Suprapubic skin (tissue), 4 donors: ENCODE results near the gene ZBTB44. TPM values are rescaled to one million over a fixed set of nuclear protein-coding genes. Genes with fewer than 3 reads are reported as not detected.

Experiments used
- DNase-seq, 2 donors: peaks; one replicate each; pipeline ENCODE4 v3.0.0-alpha.2; 2019; ENCODE audit warnings: low spot score in 2 of 2
- H3K27ac ChIP-seq: fragments of 200-600 bp; sonication (generic); one replicate; pipeline ENCODE4 v1.5.1; 2019
- H3K27me3 ChIP-seq: fragments of 200-600 bp; sonication (generic); one replicate; pipeline ENCODE4 v1.5.1; 2019
- H3K36me3 ChIP-seq: fragments of 200-600 bp; sonication (generic); one replicate; pipeline ENCODE4 v1.5.1; 2019
- H3K4me1 ChIP-seq: fragments of 200-600 bp; sonication (generic); one replicate; pipeline ENCODE4 v1.5.1; 2019
- H3K4me3 ChIP-seq: fragments of 200-600 bp; sonication (generic); one replicate; pipeline ENCODE4 v1.5.1; 2019; ENCODE audit warnings: mild to moderate bottlenecking
- H3K9me3 ChIP-seq: fragments of 200-600 bp; sonication (generic); one replicate; pipeline ENCODE4 v1.5.1; 2019
- CTCF ChIP-seq, 2 donors: fragments of 200-600 bp in 1 of 2; fragments of 450-650 bp in 1 of 2; sonication (generic) in 1 of 2; IDR thresholded peaks; one replicate each; pipeline ENCODE4 v1.5.1; 2016 to 2019; ENCODE audit warnings: antibody characterized with exemption in 2 of 2, mild to moderate bottlenecking in 1 of 2, moderate library complexity in 1 of 2
- EP300 ChIP-seq: sonication (generic); formaldehyde crosslinking; IDR thresholded peaks from one replicate; pipeline ENCODE4 v1.6.1; 2017; ENCODE audit warnings: antibody characterized with exemption
- POLR2A ChIP-seq, 2 donors: fragments of 450-650 bp; IDR thresholded peaks; one replicate each; pipeline ENCODE4 v1.6.1; 2017; ENCODE audit warnings: antibody characterized with exemption in 2 of 2, mild to moderate bottlenecking in 2 of 2, moderate library complexity in 2 of 2
- POLR2AphosphoS5 ChIP-seq, 3 donors: sonication (generic); formaldehyde crosslinking; IDR thresholded peaks; one replicate each; pipeline ENCODE4 v1.6.1; 2017; ENCODE audit warnings: antibody characterized with exemption in 3 of 3
- WGBS: methylation state at CpG from one replicate; pipeline ENCODE4 v1.1.5; 2018; 5-methylcytosine and 5-hydroxymethylcytosine counted together
- total RNA-seq, 4 donors: library from RNA; depleted of rRNA; stranded (reverse); fragments of >200 nt; gene quantifications; one replicate each; pipeline ENCODE4 v1.1.0, GENCODE V29; 2016

Gene ZBTB44
- total RNA-seq, 4 donors from 2014 or later: 28.7 to 89.5 (median 69.1) TPM

- Histone ChIP-seq H3K4me3 (no peak overlapping the region), H3K27ac (no peak overlapping the region), H3K36me3 (no peaks in the 10 kb centered on the region), H3K27me3 (no peaks in the 10 kb centered on the region), H3K9me3 (no peaks in the 10 kb centered on the region), H3K4me1 (peaks cover 11% of the 10 kb centered on the region)
- no peak for DNase-seq
- TF ChIP-seq EP300: no peak
- no peak for TF ChIP-seq POLR2AphosphoS5 (IDR thresholded peaks at IDR 0.05)
- TF ChIP-seq POLR2A (IDR thresholded peaks at IDR 0.05): no peak
- TF ChIP-seq CTCF (IDR thresholded peaks at IDR 0.05): no peak
- 49% methylated on average over 11 of the region's 17 CpGs for WGBS
Observed at GRCh38 chr11:130216591-130217132, 98.1 kb downstream of the ZBTB44 start.

- H3K4me1 ChIP-seq: peaks cover 11% of the 10 kb centered on the region
- H3K27ac ChIP-seq: no peak overlapping the region
- no peaks in the 10 kb centered on the region for H3K27me3 ChIP-seq
- 52% methylated on average over 4 of the region's 4 CpGs for WGBS
- no peaks in the 10 kb centered on the region for H3K9me3 ChIP-seq
- TF ChIP-seq CTCF (IDR thresholded peaks at IDR 0.05): no peak
- TF ChIP-seq EP300: no peak
- no peak for TF ChIP-seq POLR2A (IDR thresholded peaks at IDR 0.05)
- TF ChIP-seq POLR2AphosphoS5 (IDR thresholded peaks at IDR 0.05): no peak
- H3K36me3 ChIP-seq: no peaks in the 10 kb centered on the region
- no peak for DNase-seq
- no peak overlapping the region for H3K4me3 ChIP-seq
Observed at GRCh38 chr11:130216221-130216550, 98.5 kb downstream of the ZBTB44 start.

DNA sequence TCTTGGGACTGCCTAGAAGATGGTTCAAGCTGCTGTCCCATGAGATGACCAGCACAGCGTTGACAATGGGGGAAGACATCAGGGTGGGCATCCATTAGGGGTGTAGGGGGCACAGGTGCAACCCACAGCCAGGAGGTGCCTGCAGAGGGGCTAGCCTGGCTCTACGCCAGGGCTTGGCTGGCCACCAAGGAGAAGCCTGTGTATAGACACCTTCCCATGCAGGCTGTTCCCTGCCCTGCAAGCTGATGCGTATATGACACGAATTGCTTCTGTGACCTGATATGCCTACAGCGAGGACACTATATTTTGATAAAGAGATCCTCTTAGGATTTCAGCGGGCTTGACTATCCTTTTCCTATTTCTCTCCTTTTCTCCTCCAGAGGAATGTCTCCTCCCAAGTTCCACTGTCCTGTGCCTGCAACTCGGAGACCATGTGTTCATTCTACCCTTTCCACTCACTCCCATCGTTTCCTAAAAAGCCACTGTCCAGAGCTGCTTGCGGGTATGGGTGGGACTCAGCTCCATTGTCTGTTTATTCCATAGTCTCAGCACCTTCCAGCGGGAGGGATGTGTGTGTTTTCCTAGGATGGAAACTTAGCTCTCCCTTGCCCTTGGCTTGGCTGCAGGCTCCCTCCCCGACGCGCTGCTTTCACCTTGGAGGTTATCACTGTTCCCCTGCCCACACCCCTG lies 99.0 kb downstream of the ZBTB44 start:
- WGBS: 62% methylated on average over 11 of the region's 13 CpGs
- Histone ChIP-seq H3K36me3 (no peaks in the 10 kb centered on the region), H3K9me3 (no peaks in the 10 kb centered on the region), H3K4me1 (peaks cover 11% of the 10 kb centered on the region), H3K27ac (no peak overlapping the region), H3K4me3 (no peak overlapping the region), H3K27me3 (no peaks in the 10 kb centered on the region)
- no peak for DNase-seq
- TF ChIP-seq POLR2AphosphoS5 (IDR thresholded peaks at IDR 0.05): no peak
- TF ChIP-seq EP300: no peak
- no peak for TF ChIP-seq POLR2A (IDR thresholded peaks at IDR 0.05)
- no peak for TF ChIP-seq CTCF (IDR thresholded peaks at IDR 0.05)

DNA sequence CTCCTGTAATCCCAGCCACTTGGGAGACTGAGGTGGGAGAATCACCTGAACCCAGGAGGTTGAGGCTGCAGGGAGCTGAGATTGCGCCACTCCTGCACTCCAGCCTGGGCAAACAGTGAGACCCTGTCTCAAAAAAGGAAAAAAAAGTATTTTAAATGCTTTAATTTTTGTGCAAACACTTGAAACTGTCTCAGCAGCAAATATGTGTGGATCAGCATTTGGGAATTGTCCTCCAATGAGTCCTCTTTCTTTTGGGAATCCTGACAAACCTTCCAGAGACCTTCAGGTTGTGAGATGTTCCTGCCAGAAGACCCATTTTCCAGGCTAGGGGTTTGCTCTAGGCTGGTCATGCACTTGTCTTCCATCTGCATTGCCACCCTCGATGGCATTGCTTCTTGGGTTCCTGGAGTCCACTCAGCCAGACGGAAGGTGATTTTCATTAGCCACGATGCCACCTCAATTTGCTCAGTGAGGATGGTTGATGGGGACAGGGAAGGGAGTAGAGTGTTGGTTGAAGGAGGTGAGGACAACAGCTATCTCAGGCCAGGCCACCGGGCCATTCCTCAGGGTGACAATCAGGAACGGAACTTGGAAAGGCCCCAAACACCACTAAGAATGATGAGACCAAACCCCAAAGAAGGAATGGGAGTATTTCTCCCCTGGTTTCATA lies 99.7 kb downstream of the ZBTB44 start:
- H3K27me3 ChIP-seq: no peaks in the 10 kb centered on the region
- no peak for TF ChIP-seq CTCF (IDR thresholded peaks at IDR 0.05)
- no peak for TF ChIP-seq POLR2AphosphoS5 (IDR thresholded peaks at IDR 0.05)
- TF ChIP-seq POLR2A (IDR thresholded peaks at IDR 0.05): no peak
- no peak for TF ChIP-seq EP300
- no peak overlapping the region for H3K27ac ChIP-seq
- WGBS: 87% methylated on average over 6 of the region's 6 CpGs
- H3K36me3 ChIP-seq: no peaks in the 10 kb centered on the region
- H3K4me3 ChIP-seq: no peak overlapping the region
- H3K9me3 ChIP-seq: no peaks in the 10 kb centered on the region
- H3K4me1 ChIP-seq: peaks cover 11% of the 10 kb centered on the region
- DNase-seq: peak in 1 of 2 donors; percentile 26

GRCh38 chr11:130213979-130214281 lies 100.8 kb downstream of the ZBTB44 start:
- Histone ChIP-seq H3K4me1 (peaks cover 11% of the 10 kb centered on the region), H3K27me3 (no peaks in the 10 kb centered on the region), H3K9me3 (no peaks in the 10 kb centered on the region), H3K4me3 (no peak overlapping the region), H3K27ac (no peak overlapping the region), H3K36me3 (peaks cover 7% of the 10 kb centered on the region)
- no peak for TF ChIP-seq POLR2A (IDR thresholded peaks at IDR 0.05)
- no peak for TF ChIP-seq CTCF (IDR thresholded peaks at IDR 0.05)
- TF ChIP-seq EP300: no peak
- no peak for TF ChIP-seq POLR2AphosphoS5 (IDR thresholded peaks at IDR 0.05)
- 92% methylated on average over 8 of the region's 9 CpGs for WGBS
- DNase-seq: peak in 1 of 2 donors; percentile 26
